Measurements from ENCODE around the gene ZDHHC13.

The ZDHHC13 gene

DNA sequence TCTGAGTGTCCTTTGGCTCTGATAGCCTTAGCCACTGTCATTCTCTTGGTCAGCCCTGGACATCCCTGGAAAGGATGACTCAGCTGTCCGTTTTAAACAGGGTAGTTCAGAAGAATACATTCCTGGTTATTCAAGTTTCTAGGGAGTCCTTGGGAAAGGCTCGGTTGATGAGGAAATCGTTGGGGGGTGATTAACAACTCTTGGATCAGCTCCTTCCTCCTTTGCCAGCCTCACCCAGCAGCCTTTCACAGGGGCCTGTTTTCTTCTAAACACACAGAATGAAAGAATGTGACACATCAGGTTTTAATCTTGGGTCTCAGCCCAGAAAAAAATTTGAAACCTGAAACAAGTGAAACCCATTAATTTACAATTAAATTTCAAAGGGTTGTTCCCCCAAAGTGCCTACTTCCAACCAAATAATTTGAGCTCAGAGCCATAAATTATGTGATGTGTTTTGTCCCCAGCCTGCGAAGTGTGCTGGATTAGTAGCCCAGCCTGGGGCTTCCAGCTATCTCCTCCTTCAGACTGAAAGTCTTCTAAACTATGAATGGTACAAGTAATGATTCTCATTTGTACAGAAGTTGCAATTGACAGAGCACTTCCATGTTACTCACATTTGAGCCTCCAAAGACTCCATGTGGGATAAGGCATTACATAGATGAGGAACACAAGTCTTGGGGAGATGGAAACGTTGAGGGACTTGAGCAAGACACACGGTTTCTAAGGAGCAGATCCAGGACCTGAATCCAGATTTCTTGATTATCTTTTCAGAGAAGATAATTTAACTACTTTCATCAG is 37.1 kb upstream of the ZDHHC13 start:
- no peak for TF ChIP-seq SPI1 (IDR thresholded peaks at IDR 0.05; ENCODE audit: low read depth, low read length)
- TF ChIP-seq PAX5 (IDR thresholded peaks at IDR 0.05; ENCODE audit: insufficient read depth, low read length, severe bottlenecking) = no peak
- TF ChIP-seq POU2F2 (IDR thresholded peaks at IDR 0.05; ENCODE audit: low read depth, low read length) = no peak
- TF ChIP-seq TAF1 (IDR thresholded peaks at IDR 0.05; ENCODE audit: low read depth, low read length) = no peak
- TF ChIP-seq POLR2AphosphoS5 (IDR thresholded peaks at IDR 0.05; ENCODE audit: low read depth, low read length) = no peak
- TF ChIP-seq POLR2A (IDR thresholded peaks at IDR 0.05; ENCODE audit: low read depth, low read length) = no peak
- DNase-seq (ENCODE audit: insufficient read length, low spot score) = no peak
- no peak for FAIRE-seq

GRCh38 chr11:19080579-19080993 is 36.4 kb upstream of the ZDHHC13 start:
- no peak for TF ChIP-seq POLR2AphosphoS5 (IDR thresholded peaks at IDR 0.05; ENCODE audit: low read depth, low read length)
- no peak for TF ChIP-seq POLR2A (IDR thresholded peaks at IDR 0.05; ENCODE audit: low read depth, low read length)
- TF ChIP-seq SPI1 (IDR thresholded peaks at IDR 0.05; ENCODE audit: low read depth, low read length) = no peak
- no peak for TF ChIP-seq TAF1 (IDR thresholded peaks at IDR 0.05; ENCODE audit: low read depth, low read length)
- no peak for TF ChIP-seq POU2F2 (IDR thresholded peaks at IDR 0.05; ENCODE audit: low read depth, low read length)
- FAIRE-seq = no peak
- DNase-seq (ENCODE audit: insufficient read length, low spot score) = no peak

GRCh38 chr11:19083166-19083565 is 33.8 kb upstream of the ZDHHC13 start:
- no peak for TF ChIP-seq PAX5 (IDR thresholded peaks at IDR 0.05; ENCODE audit: insufficient read depth, low read length, severe bottlenecking)
- no peak for TF ChIP-seq SPI1 (IDR thresholded peaks at IDR 0.05; ENCODE audit: low read depth, low read length)
- TF ChIP-seq POLR2AphosphoS5 (IDR thresholded peaks at IDR 0.05; ENCODE audit: low read depth, low read length) = no peak
- TF ChIP-seq POU2F2 (IDR thresholded peaks at IDR 0.05; ENCODE audit: low read depth, low read length) = no peak
- TF ChIP-seq POLR2A (IDR thresholded peaks at IDR 0.05; ENCODE audit: low read depth, low read length) = no peak
- TF ChIP-seq TAF1 (IDR thresholded peaks at IDR 0.05; ENCODE audit: low read depth, low read length) = no peak
- FAIRE-seq (no peak), DNase-seq (ENCODE audit: insufficient read length, low spot score) (no peak)

- TF ChIP-seq SPI1 (IDR thresholded peaks at IDR 0.05; ENCODE audit: low read depth, low read length) = no peak
- TF ChIP-seq POLR2A (IDR thresholded peaks at IDR 0.05; ENCODE audit: low read depth, low read length) = no peak
- no peak for TF ChIP-seq POU2F2 (IDR thresholded peaks at IDR 0.05; ENCODE audit: low read depth, low read length)
- no peak for TF ChIP-seq TAF1 (IDR thresholded peaks at IDR 0.05; ENCODE audit: low read depth, low read length)
- TF ChIP-seq PAX5 (IDR thresholded peaks at IDR 0.05; ENCODE audit: insufficient read depth, low read length, severe bottlenecking) = no peak
- no peak for TF ChIP-seq POLR2AphosphoS5 (IDR thresholded peaks at IDR 0.05; ENCODE audit: low read depth, low read length)
- DNase-seq (ENCODE audit: insufficient read length, low spot score) = no peak
- no peak for FAIRE-seq
Measured at GRCh38 chr11:19084661-19085315, 32.2 kb upstream of the ZDHHC13 start.

GRCh38 chr11:19087658-19088057 is 29.3 kb upstream of the ZDHHC13 start:
- no peak for DNase-seq (ENCODE audit: insufficient read length, low spot score)

GRCh38 chr11:19088791-19089190 is 28.2 kb upstream of the ZDHHC13 start:
- no peak for TF ChIP-seq POLR2A (IDR thresholded peaks at IDR 0.05; ENCODE audit: low read depth, low read length)
- no peak for TF ChIP-seq SPI1 (IDR thresholded peaks at IDR 0.05; ENCODE audit: low read depth, low read length)
- TF ChIP-seq POU2F2 (IDR thresholded peaks at IDR 0.05; ENCODE audit: low read depth, low read length) = no peak
- TF ChIP-seq PAX5 (IDR thresholded peaks at IDR 0.05; ENCODE audit: insufficient read depth, low read length, severe bottlenecking) = no peak
- TF ChIP-seq TAF1 (IDR thresholded peaks at IDR 0.05; ENCODE audit: low read depth, low read length) = no peak
- no peak for TF ChIP-seq POLR2AphosphoS5 (IDR thresholded peaks at IDR 0.05; ENCODE audit: low read depth, low read length)
- no peak for FAIRE-seq

More at GRCh38 chr11:19087658-19088057, 29.3 kb upstream of the ZDHHC13 start:
- TF ChIP-seq SPI1 (IDR thresholded peaks at IDR 0.05; ENCODE audit: low read depth, low read length) = no peak
- no peak for TF ChIP-seq TAF1 (IDR thresholded peaks at IDR 0.05; ENCODE audit: low read depth, low read length)
- TF ChIP-seq POU2F2 (IDR thresholded peaks at IDR 0.05; ENCODE audit: low read depth, low read length) = no peak
- TF ChIP-seq POLR2A (IDR thresholded peaks at IDR 0.05; ENCODE audit: low read depth, low read length) = no peak
- no peak for TF ChIP-seq POLR2AphosphoS5 (IDR thresholded peaks at IDR 0.05; ENCODE audit: low read depth, low read length)
- no peak for TF ChIP-seq PAX5 (IDR thresholded peaks at IDR 0.05; ENCODE audit: insufficient read depth, low read length, severe bottlenecking)
- no peak for FAIRE-seq

GRCh38 chr11:19089421-19089820 is 27.5 kb upstream of the ZDHHC13 start:
- no peak for FAIRE-seq
- DNase-seq (ENCODE audit: insufficient read length, low spot score) = no peak
- no peak for TF ChIP-seq POLR2A (IDR thresholded peaks at IDR 0.05; ENCODE audit: low read depth, low read length)
- no peak for TF ChIP-seq POU2F2 (IDR thresholded peaks at IDR 0.05; ENCODE audit: low read depth, low read length)
- no peak for TF ChIP-seq TAF1 (IDR thresholded peaks at IDR 0.05; ENCODE audit: low read depth, low read length)
- no peak for TF ChIP-seq POLR2AphosphoS5 (IDR thresholded peaks at IDR 0.05; ENCODE audit: low read depth, low read length)
- no peak for TF ChIP-seq SPI1 (IDR thresholded peaks at IDR 0.05; ENCODE audit: low read depth, low read length)
- no peak for TF ChIP-seq PAX5 (IDR thresholded peaks at IDR 0.05; ENCODE audit: insufficient read depth, low read length, severe bottlenecking)

More at GRCh38 chr11:19088791-19089190, 28.2 kb upstream of the ZDHHC13 start:
- DNase-seq (ENCODE audit: insufficient read length, low spot score) = no peak

GRCh38 chr11:19091366-19091765 is 25.6 kb upstream of the ZDHHC13 start:
- FAIRE-seq = no peak
- TF ChIP-seq POU2F2 (IDR thresholded peaks at IDR 0.05; ENCODE audit: low read depth, low read length) = no peak
- TF ChIP-seq SPI1 (IDR thresholded peaks at IDR 0.05; ENCODE audit: low read depth, low read length) = no peak
- TF ChIP-seq PAX5 (IDR thresholded peaks at IDR 0.05; ENCODE audit: insufficient read depth, low read length, severe bottlenecking) = no peak
- no peak for TF ChIP-seq POLR2A (IDR thresholded peaks at IDR 0.05; ENCODE audit: low read depth, low read length)
- no peak for TF ChIP-seq TAF1 (IDR thresholded peaks at IDR 0.05; ENCODE audit: low read depth, low read length)
- TF ChIP-seq POLR2AphosphoS5 (IDR thresholded peaks at IDR 0.05; ENCODE audit: low read depth, low read length) = no peak
- DNase-seq (ENCODE audit: insufficient read length, low spot score) = no peak

DNA sequence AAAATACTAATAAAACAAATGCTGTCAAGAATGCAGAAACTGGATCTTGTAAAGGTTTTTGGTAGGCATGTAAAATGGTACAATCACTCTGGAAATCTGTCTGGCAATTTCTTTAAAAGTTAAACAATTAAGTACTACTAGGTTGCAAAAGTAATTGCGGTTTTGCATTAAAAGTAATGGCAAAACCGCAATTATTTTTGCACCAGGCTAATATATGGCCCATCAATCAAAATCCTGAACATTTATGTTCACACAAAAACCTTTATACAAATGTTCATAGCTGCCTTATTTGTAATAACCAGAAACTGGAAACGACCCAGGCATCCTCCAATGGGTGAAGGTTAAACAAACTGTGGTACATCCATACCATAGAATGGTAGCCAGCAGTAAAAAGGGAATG is 24.6 kb upstream of the ZDHHC13 start:
- no peak for DNase-seq (ENCODE audit: insufficient read length, low spot score)
- TF ChIP-seq TAF1 (IDR thresholded peaks at IDR 0.05; ENCODE audit: low read depth, low read length) = no peak
- no peak for TF ChIP-seq SPI1 (IDR thresholded peaks at IDR 0.05; ENCODE audit: low read depth, low read length)
- TF ChIP-seq POLR2AphosphoS5 (IDR thresholded peaks at IDR 0.05; ENCODE audit: low read depth, low read length) = no peak
- no peak for TF ChIP-seq PAX5 (IDR thresholded peaks at IDR 0.05; ENCODE audit: insufficient read depth, low read length, severe bottlenecking)
- no peak for TF ChIP-seq POU2F2 (IDR thresholded peaks at IDR 0.05; ENCODE audit: low read depth, low read length)
- no peak for TF ChIP-seq POLR2A (IDR thresholded peaks at IDR 0.05; ENCODE audit: low read depth, low read length)
- FAIRE-seq = no peak
